Hepatocyte (in vitro differentiated cells): ENCODE data around the gene TMEM14B.

Experiments
- CTCF ChIP-seq: fragments of 200-600 bp; sonication (generic); IDR thresholded peaks from 2 replicates; pipeline ENCODE4 v1.5.1; 2016; ENCODE audit warnings: antibody characterized with exemption, mild to moderate bottlenecking; ENCODE audit not compliant: poor library complexity
- EZH2 ChIP-seq: fragments of 200-600 bp; sonication (generic); IDR thresholded peaks from 2 replicates; pipeline ENCODE4 v1.6.1; 2016; ENCODE audit warnings: antibody characterized with exemption, mild to moderate bottlenecking, borderline replicate concordance

GRCh38 chr6:10719296-10719963 lies 28.2 kb upstream of the TMEM14B start:
- TF ChIP-seq EZH2 (no peak), CTCF (no peak)
